Measurements from ENCODE around the gene AATF.
A peak's percentile ranks its signal among the peaks of the same experiment; 100 is the strongest.

- TF ChIP-seq EP300 (IDR thresholded peaks at IDR 0.05) (no peak), CTCF (IDR thresholded peaks at IDR 0.05) (peak; percentile 52 to 76 (median 56))
Observed at GRCh38 chr17:37047631-37048104, 98.9 kb downstream of the AATF start.

All from ovary (tissue), 3 donors.